ENCODE results near the gene SLC20A1. TPM values are rescaled to one million over a fixed set of nuclear protein-coding genes. Genes with fewer than 3 reads are reported as not detected.

Gene SLC20A1
- total RNA-seq, 4 donors from 2014 or later, result 9.4 to 173 (median 148) TPM

GRCh38 chr2:112623913-112624777 is 21.6 kb upstream of the SLC20A1 start:
- H3K27ac ChIP-seq, result peak overlapping the region in 2 of 4 donors; percentile 18 to 41
- 70 to 79% methylated on average over 6 to 11 of the region's 11 CpGs for whole genome bisulfite sequencing, 2 donors (ENCODE audit: low coverage in 1 of 2)
- DNase-seq, result peak; percentile 70

DNA sequence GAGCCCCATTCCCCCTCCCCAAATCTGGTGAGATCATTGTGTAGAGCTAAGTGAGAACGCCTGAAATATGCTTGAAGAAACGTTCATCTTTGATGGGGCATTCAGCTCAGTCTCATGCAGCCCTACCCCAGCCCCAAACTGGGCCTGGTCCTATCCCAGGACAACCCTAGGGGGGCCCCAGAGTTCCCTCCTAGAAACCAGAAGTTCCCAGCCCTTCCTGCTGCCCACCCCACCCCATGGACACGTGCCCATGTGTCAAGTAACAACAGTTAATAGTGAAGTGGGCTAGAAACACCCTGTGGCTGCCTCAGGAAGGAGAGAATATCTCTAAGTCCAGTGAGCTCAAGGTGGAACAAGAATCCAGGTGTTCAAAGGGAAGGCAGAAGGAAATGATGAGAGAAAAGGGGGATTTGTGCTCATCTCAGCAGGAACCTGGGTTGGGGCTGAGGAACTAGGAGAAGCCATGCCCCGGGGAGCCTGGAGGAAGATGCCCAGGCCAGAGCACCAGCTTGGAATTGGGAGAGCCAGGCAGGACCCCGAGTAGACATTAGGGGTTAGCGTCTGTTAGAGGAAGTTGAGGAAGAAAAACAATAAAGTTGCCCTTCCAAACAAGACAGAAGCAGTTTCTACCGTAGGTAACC is 20.1 kb upstream of the SLC20A1 start:
- no peak overlapping the region for H3K27ac ChIP-seq
- H3K27me3 ChIP-seq, result peaks cover 3% of the 10 kb centered on the region
- no peaks in the 10 kb centered on the region for H3K9me3 ChIP-seq
- peaks cover 5 to 23% (median 10%) of the 10 kb centered on the region in 4 donors for H3K4me1 ChIP-seq
- DNase-seq, result no peak
- in situ Hi-C loops (cut with MboI; ENCODE audit: low pct_ligation_motif_present in 1 of 4, low pct_unique_long_range_greater_than_20kb in 1 of 4, low sequenced_read_pairs in 3 of 4), result loop anchor here in 3 of 4 donors (10.0 kb wide), 2 partner anchors 69 to 99 kb away; partner anchors contain the start of gene NT5DC4 (in 2 of the 3)
- no peak overlapping the region for H3K4me3 ChIP-seq
- WGBS, 2 donors (ENCODE audit: low coverage in 1 of 2), result 71 to 87% methylated on average over 3 to 7 of the region's 7 CpGs
- no peak for TF ChIP-seq POLR2AphosphoS5 (IDR thresholded peaks at IDR 0.05)
- TF ChIP-seq, protein P1, sequence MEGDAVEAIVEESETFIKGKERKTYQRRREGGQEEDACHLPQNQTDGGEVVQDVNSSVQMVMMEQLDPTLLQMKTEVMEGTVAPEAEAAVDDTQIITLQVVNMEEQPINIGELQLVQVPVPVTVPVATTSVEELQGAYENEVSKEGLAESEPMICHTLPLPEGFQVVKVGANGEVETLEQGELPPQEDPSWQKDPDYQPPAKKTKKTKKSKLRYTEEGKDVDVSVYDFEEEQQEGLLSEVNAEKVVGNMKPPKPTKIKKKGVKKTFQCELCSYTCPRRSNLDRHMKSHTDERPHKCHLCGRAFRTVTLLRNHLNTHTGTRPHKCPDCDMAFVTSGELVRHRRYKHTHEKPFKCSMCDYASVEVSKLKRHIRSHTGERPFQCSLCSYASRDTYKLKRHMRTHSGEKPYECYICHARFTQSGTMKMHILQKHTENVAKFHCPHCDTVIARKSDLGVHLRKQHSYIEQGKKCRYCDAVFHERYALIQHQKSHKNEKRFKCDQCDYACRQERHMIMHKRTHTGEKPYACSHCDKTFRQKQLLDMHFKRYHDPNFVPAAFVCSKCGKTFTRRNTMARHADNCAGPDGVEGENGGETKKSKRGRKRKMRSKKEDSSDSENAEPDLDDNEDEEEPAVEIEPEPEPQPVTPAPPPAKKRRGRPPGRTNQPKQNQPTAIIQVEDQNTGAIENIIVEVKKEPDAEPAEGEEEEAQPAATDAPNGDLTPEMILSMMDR (IDR thresholded peaks at IDR 0.05), result no peak
- intact Hi-C loops (cut with DNase I; ENCODE audit: low total_unique reads), result loop anchor here (2.0 kb wide), 1 partner anchor 103 kb away; no protein-coding TSS in a partner anchor
- H3K36me3 ChIP-seq, result no peaks in the 10 kb centered on the region

More at GRCh38 chr2:112623913-112624777, 21.6 kb upstream of the SLC20A1 start:
- TF ChIP-seq POLR2A (IDR thresholded peaks at IDR 0.05), result no peak
- TF ChIP-seq EP300 (IDR thresholded peaks at IDR 0.05; ENCODE audit: low read depth), result no peak
- TF ChIP-seq POLR2AphosphoS5 (IDR thresholded peaks at IDR 0.05), result no peak
- TF ChIP-seq, protein P1 (IDR thresholded peaks at IDR 0.05), result no peak
- in situ Hi-C loops (cut with MboI; ENCODE audit: low pct_ligation_motif_present in 1 of 4, low pct_unique_long_range_greater_than_20kb in 1 of 4, low sequenced_read_pairs in 3 of 4), result loop anchor here (5.0 to 25.0 kb wide), 6 partner anchors 71 to 338 kb away; partner anchors contain the start of gene NT5DC4 (in 3 of the 4)
- H3K4me1 ChIP-seq, result peaks cover 5 to 23% (median 10%) of the 10 kb centered on the region in 4 donors
- H3K9me3 ChIP-seq, result no peaks in the 10 kb centered on the region
- no peaks in the 10 kb centered on the region for H3K36me3 ChIP-seq
- no peaks in the 10 kb centered on the region for H3K27me3 ChIP-seq
- no peak overlapping the region for H3K4me3 ChIP-seq
- intact Hi-C loops (cut with DNase I; ENCODE audit: low total_unique reads), result no loop called here

DNA sequence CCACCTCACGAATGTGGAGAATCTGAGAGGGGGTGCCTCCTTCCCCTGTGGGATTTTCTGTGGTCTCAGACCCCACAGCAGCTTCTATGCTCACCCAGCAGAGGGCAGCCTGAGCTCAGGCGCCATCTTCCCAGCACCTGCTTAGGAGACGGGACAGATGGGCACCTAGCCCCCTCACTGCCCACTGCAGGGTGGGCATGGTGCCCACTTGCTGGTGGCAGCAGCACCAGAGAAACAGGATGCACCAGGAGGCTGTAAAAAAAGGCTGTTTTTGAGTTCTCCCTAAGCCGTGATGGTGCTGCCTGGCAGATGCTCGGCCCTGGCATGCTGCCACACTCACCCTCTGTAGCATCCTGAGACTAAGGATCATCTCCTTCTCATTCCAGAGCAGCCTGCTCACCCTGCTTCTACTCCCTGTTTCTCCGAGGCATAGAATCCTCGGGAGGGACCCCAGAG is 19.1 kb upstream of the SLC20A1 start:
- TF ChIP-seq POLR2AphosphoS5 (IDR thresholded peaks at IDR 0.05), result no peak
- TF ChIP-seq EP300 (IDR thresholded peaks at IDR 0.05; ENCODE audit: low read depth), result no peak
- TF ChIP-seq, protein P1 (IDR thresholded peaks at IDR 0.05), result peak; percentile 74 to 82 (median 79)
- Histone ChIP-seq H3K27me3 (peaks cover 3% of the 10 kb centered on the region), H3K9me3 (no peaks in the 10 kb centered on the region), H3K4me3 (no peak overlapping the region), H3K4me1 (peaks cover 5 to 31% (median 11%) of the 10 kb centered on the region in 4 donors), H3K27ac (peak overlapping the region; percentile 37 to 73 (median 56)), H3K36me3 (no peaks in the 10 kb centered on the region)
- intact Hi-C loops (cut with DNase I; ENCODE audit: low total_unique reads) (loop anchor here (2.0 kb wide), 1 partner anchor 102 kb away; no protein-coding TSS in a partner anchor), in situ Hi-C loops (cut with MboI; ENCODE audit: low pct_ligation_motif_present in 1 of 4, low pct_unique_long_range_greater_than_20kb in 1 of 4, low sequenced_read_pairs in 3 of 4) (loop anchor here in 3 of 4 donors (10.0 kb wide), 2 partner anchors 68 to 98 kb away; partner anchors contain the start of gene NT5DC4 (in 2 of the 3))
- 0 to 20% methylated on average over 1 to 7 of the region's 7 CpGs for WGBS, 2 donors (ENCODE audit: low coverage in 1 of 2)
- peak; percentile 60 for DNase-seq
